ENCODE data around the gene XYLT2. TPM values are rescaled to one million over a fixed set of nuclear protein-coding genes. Genes with fewer than 3 reads are reported as not detected.

XYLT2 gene
- total and polyA plus RNA-seq, 9 of the 15 experiments (the other 6 are each of a cell fraction or from before 2014, with no cell fraction given): 0.63 to 9.1 (median 4.3) TPM

DNA sequence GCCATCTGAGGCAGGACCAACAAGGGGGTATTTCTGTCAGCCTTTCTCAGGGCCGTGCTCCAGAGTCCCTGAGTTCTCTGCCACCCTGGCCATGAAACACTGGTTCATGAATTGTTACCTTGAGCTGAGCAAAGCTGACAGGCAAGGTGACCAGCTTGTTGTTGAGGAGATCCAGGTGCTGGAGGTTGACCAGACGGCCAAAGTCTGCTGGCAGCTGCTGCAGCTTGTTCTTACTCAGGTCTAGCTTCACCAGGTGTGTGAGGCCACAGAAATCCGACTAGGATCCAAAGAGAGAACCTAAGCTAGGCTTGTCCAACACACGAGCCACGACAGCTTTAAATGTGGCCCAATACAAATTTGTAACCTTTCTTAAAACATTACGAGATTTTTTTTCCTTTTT, 46.7 kb downstream of the XYLT2 start:
- H3K9me1 ChIP-seq (ENCODE audit: control insufficient read depth, insufficient read depth, low read length): no peaks in the 10 kb centered on the region
- ChIA-PET POLR2A (interaction anchor here (5.6 kb wide), 1 partner anchor 11 kb away, joined by 57 read pairs; no protein-coding TSS in a partner anchor), CTCF (ENCODE audit: low intra/inter-chr PET ratio) (no interaction called here)
- peaks cover 86% of the 10 kb centered on the region for H3K36me3 ChIP-seq (ENCODE audit: control insufficient read depth, insufficient read depth, low read length)
- DNase-seq (ENCODE audit: extremely low read depth in 1 of 4, low spot score in 3 of 4) (no peak), ATAC-seq (no peak), FAIRE-seq (no peak)
- H3K27ac ChIP-seq (ENCODE audit: extremely low read depth, low read depth, low read length): no peak overlapping the region
- no peaks in the 10 kb centered on the region for H3K9me3 ChIP-seq (replicated peaks; ENCODE audit: control insufficient read depth, insufficient read depth, low read depth, low read length)
- intact Hi-C loops (cut with micrococcal nuclease) (no loop called here), in situ Hi-C loops (cut with MboI) (no loop called here)
- H3K4me3 ChIP-seq: no peak overlapping the region
- H2AFZ ChIP-seq (ENCODE audit: low read depth, low read length): no peak overlapping the region
- H3K4me2 ChIP-seq (ENCODE audit: insufficient read depth, low read length): no peak overlapping the region
- H3K4me1 ChIP-seq (replicated peaks in 1 of 2; ENCODE audit: control insufficient read depth in 2 of 2, insufficient read depth in 2 of 2, low read length in 2 of 2): peaks cover 10 to 15% of the 10 kb centered on the region in 2 experiments; a peak in 4 of 5 replicates
- H3K9ac ChIP-seq (ENCODE audit: insufficient read depth in 1 of 2, low read depth in 2 of 2, low read length in 2 of 2): no peak overlapping the region
- 92% methylated on average over 6 of the region's 6 CpGs for WGBS (ENCODE audit: insufficient coverage, low coverage, missing lambda C conversion rate)
- peaks cover 63% of the 10 kb centered on the region for H3K79me2 ChIP-seq (ENCODE audit: control insufficient read depth, insufficient read depth, low read length)
- TF ChIP-seq FOSL1 (tag; conservative IDR thresholded peaks at IDR 0.05): no peak
- no peak for TF ChIP-seq BACH1 (tag; IDR thresholded peaks at IDR 0.05)
- no peak for TF ChIP-seq POU5F1 (IDR thresholded peaks at IDR 0.05; ENCODE audit: borderline replicate concordance, low read depth, low read length, partially characterized antibody)
- TF ChIP-seq XRCC4 (IDR thresholded peaks at IDR 0.05; ENCODE audit: extremely low read depth, insufficient read depth, insufficient read length): no peak
- TF ChIP-seq NFRKB (IDR thresholded peaks at IDR 0.05; ENCODE audit: low read depth): no peak
- TF ChIP-seq ZNF766 (CRISPR knock-in tag; conservative IDR thresholded peaks at IDR 0.05): no peak
- TF ChIP-seq, protein P1, sequence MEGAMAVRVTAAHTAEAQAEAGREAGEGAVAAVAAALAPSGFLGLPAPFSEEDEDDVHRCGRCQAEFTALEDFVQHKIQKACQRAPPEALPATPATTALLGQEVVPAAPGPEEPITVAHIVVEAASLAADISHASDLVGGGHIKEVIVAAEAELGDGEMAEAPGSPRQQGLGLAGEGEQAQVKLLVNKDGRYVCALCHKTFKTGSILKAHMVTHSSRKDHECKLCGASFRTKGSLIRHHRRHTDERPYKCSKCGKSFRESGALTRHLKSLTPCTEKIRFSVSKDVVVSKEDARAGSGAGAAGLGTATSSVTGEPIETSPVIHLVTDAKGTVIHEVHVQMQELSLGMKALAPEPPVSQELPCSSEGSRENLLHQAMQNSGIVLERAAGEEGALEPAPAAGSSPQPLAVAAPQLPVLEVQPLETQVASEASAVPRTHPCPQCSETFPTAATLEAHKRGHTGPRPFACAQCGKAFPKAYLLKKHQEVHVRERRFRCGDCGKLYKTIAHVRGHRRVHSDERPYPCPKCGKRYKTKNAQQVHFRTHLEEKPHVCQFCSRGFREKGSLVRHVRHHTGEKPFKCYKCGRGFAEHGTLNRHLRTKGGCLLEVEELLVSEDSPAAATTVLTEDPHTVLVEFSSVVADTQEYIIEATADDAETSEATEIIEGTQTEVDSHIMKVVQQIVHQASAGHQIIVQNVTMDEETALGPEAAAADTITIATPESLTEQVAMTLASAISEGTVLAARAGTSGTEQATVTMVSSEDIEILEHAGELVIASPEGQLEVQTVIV (CRISPR knock-in tag; IDR thresholded peaks at IDR 0.05; ENCODE audit: borderline replicate concordance): no peak
- no peak for TF ChIP-seq SMC3 (conservative IDR thresholded peaks at IDR 0.05; ENCODE audit: insufficient read depth, low read depth, low read length)
- no peak for TF ChIP-seq NONO (IDR thresholded peaks at IDR 0.05; ENCODE audit: low read depth in 2 of 2, low read length in 1 of 2)
- no peak for TF ChIP-seq U2AF2 (optimal IDR thresholded peaks at IDR 0.05; ENCODE audit: low read depth, low read length)
- no peak for TF ChIP-seq TRIM24 (IDR thresholded peaks at IDR 0.05)
- TF ChIP-seq, protein P2, sequence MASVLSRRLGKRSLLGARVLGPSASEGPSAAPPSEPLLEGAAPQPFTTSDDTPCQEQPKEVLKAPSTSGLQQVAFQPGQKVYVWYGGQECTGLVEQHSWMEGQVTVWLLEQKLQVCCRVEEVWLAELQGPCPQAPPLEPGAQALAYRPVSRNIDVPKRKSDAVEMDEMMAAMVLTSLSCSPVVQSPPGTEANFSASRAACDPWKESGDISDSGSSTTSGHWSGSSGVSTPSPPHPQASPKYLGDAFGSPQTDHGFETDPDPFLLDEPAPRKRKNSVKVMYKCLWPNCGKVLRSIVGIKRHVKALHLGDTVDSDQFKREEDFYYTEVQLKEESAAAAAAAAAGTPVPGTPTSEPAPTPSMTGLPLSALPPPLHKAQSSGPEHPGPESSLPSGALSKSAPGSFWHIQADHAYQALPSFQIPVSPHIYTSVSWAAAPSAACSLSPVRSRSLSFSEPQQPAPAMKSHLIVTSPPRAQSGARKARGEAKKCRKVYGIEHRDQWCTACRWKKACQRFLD (CRISPR knock-in tag; IDR thresholded peaks at IDR 0.05): no peak
- BruUV-seq (replicated peaks): no TSS peak
- H4K20me1 ChIP-seq (replicated peaks; ENCODE audit: control insufficient read depth, insufficient read depth, low read length): 0 out of 2 replicates have a peak, but pooled peaks cover 16% of the 10 kb centered on the region
- no peaks in the 10 kb centered on the region for H3K27me3 ChIP-seq (ENCODE audit: control insufficient read depth in 2 of 2, insufficient read depth in 2 of 2, low read length in 2 of 2)

All from K562 (cell line).